GM12873 (cell line): Measurements from ENCODE around the gene PCDH17.

Experiments used
- CTCF ChIP-seq: IDR thresholded peaks from 2 replicates; pipeline ENCODE4 v1.5.1; 2012; ENCODE audit warnings: low read depth, mild to moderate bottlenecking, moderate library complexity, low read length, control low read depth; ENCODE audit not compliant: insufficient read depth; ENCODE audit errors: missing control alignments

Gene PCDH17

GRCh38 chr13:57666131-57666953, 34.8 kb downstream of the PCDH17 start:
- TF ChIP-seq CTCF = no peak

GRCh38 chr13:57672168-57672567, 40.6 kb downstream of the PCDH17 start:
- no peak for TF ChIP-seq CTCF

GRCh38 chr13:57673197-57673596, 41.7 kb downstream of the PCDH17 start:
- TF ChIP-seq CTCF = no peak

DNA sequence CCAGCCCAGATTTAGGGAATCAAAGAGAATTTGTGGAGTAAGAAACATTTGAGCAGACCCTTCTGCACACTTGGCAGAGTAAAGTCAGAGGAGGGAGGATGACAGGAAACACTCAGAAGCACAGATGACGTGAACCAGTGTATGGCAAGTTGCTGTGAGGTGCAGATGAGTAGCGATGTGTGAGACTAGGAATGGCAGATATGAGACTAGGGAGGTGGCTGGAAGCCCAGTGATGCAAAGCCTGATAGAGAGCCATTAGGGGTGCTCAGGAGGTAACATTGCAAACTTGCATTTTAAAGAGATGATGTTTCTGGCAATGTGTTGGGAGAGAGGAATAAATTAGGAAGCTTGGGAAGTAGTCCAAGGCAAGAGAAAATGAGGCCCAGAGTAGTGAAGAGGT, 44.0 kb downstream of the PCDH17 start:
- no peak for TF ChIP-seq CTCF

DNA sequence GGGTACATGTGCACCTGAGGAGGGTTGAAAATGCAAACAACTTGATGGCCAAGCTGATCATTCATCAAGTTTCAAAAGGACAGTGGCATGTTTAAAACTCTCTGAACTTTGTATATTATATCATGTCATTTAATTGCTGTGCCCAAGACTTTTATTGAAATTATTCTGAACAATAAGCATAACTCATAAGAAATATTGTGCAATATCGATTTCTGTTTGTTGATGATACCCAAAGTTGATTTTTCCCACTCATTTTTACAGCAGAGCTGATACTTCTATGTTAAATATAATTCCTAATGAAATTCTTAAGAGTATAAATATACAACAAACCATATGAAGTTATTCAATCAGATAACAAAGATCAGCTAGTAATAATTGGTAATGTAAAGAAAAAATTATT, 49.1 kb downstream of the PCDH17 start:
- TF ChIP-seq CTCF = no peak

GRCh38 chr13:57682128-57682716, 50.7 kb downstream of the PCDH17 start:
- TF ChIP-seq CTCF = no peak

DNA sequence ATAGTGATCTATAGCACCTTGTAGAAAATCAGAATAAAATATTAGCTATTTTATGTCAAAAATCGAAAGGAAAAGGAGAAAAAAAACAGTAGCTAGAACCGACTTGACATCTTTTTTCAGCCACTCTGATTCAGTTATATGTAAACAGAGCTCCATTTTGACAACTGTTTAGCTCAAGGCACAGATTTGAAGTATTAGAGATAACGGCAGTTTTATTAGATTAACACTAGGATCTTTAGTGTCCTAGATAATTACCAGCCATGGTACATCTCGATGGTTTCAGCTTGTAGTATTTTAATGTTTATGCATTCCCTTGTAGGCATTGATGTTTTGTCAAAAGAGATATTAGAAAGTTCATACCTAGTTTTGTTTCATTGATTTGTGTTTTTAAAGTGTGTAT, 67.3 kb downstream of the PCDH17 start:
- no peak for TF ChIP-seq CTCF
